GM19193 (cell line): ENCODE data around the gene ZEB2.

ENCODE experiments used
- POLR2A ChIP-seq: IDR thresholded peaks from 4 replicates; pipeline ENCODE4 v1.6.1; 2011; ENCODE audit not compliant: insufficient read depth, insufficient read length; ENCODE audit errors: extremely low read depth

The ZEB2 gene

DNA sequence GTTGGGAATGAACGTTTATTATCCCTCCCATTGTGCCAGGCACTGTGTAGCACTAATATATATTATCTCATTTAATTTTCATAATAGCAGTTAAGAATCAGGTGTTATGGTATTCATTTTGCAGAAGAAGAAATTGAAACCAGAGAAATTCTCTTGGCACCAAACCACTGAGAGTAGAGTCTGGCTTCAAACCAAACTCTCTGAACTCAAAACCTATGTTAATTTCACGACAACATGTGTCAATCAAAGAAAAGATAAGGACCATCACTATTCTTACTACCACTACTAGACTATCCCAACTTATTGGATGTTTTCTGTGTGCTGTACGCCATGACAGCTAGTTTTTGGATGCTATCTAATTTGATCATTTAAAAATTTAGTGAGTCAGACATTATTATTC lies 24.1 kb upstream of the ZEB2 start:
- TF ChIP-seq POLR2A = no peak

DNA sequence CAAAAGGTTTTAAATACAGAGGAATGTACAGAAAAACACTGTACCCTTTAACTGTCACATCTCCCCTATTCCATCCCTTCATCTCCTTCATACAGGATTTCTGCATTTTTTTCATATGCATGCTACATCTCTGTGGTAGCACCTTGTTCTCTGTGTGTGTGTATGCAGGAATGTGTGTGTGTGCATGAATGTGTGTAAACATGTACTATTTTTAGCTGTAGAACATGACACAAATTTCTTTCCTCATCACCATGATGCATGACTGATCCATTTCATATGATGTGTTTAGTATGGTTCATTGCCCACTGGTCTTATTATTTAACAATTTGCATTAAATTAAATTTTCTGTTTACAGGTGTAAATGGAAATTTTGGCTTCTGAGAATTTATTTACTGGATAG lies 21.5 kb upstream of the ZEB2 start:
- TF ChIP-seq POLR2A = no peak

DNA sequence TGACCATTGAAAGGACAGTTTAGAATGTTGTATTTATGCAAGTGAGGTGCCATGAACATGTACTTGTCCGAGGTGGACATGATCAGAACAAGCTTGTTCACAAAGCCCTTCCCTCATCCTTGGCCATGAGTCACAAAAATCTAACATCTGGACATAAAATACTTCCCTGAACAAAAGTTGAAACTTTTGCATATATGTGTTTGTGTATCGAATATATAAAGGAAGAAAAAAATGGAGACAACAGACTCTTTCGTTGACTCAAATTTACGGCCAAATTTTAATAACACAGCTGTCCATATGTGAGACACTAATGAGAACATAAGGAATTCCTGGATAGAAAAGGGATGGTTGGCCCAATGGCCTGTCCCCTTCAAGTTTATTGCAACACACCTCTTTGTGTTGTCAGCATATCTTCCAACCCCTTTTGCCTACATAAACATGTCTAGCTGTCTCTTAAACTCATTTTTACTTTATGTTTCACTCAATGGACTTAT lies 19.4 kb upstream of the ZEB2 start:
- no peak for TF ChIP-seq POLR2A

DNA sequence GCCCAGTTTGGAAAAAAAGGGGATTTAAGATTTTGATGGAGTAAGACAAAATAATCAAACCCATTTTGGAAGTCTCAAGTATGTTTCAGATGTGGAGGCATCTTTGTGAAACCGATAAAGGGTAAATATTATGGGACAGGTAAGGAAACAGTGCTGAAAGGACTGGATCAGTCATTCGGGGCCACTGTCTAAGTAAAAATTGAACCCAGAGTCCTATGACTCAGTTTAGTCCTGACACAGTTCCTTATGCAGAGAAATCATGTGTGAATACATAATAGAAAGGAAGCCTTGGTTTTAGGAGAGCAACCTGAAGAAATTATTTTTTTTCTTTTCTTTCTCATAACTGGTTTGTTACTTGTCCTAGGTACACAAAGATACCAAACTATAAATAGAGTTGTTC lies 15.4 kb upstream of the ZEB2 start:
- TF ChIP-seq POLR2A = no peak

DNA sequence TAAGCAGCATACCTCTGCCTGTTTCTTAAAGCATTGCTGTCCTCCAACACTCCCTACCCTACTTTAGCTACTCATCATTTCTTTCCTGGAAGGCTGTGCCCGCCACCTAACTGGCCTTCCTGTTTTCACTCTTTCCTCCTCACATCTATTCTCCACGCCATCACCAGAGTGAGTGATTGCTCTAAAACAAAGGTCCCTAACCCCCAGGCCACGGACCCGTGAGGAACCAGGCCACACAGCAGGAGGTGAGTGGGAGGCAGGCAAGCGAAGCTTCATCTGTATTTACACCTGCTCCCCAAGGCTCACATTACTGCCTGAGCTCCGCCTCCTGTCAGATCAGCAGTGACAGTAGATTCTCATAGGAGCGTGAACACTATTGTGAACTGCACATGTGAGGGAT lies 13.3 kb upstream of the ZEB2 start:
- TF ChIP-seq POLR2A = no peak

DNA sequence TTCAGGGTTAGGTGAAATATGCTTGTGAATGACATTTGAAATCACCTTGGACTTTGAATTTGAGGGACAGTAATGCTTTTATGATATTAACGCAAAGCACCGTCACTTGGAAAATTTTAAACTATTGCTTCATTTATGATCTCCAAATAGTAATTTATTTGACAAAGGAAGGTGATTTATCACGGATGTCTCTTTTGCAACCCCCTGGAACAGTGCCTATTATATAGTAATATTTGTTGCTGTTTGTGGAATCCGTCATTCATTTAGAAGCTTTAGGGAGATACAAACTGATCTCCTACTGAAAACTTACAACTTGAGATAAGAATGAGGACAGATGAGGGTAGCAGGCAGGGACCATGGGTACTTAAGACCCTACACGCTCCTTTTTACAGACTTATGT lies 10.7 kb upstream of the ZEB2 start:
- TF ChIP-seq POLR2A = no peak

DNA sequence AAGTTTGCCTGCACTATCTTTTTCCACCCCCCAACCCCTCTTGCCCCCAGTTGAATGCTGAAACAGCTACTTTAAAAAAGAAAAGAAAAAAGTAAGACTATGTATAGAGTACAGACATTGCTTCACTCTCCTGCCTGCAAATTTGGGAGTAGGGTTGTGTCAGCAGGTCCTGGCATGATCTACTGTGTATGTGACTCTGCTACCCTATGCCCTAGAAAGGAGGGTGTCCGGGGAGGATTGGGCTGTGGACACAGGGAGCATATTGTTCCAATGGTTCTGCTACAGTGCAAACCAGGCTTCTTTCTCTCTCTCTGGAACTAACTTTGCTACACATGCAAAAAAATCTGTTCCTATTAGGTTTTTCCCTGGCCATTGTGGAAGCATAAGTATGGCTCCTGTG lies 9.9 kb upstream of the ZEB2 start:
- no peak for TF ChIP-seq POLR2A

DNA sequence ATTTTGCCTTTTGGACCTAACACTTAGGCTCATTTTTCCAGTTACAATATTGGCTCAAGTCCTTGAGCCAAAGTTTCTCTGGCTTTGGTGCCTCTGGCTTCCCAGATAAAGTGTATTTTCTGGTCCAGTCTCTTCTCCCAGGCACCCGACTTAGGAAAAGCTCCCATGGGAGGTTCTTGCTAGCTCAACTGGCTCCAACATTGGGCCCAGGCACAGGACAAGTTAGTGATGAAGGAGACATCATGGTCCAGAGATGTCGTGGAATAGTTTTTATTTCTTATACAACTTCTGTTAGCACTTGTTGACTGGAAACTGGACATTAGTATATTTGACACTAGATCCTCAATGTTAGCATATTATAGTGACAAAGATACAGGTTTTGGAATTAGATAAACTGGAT lies 8.2 kb upstream of the ZEB2 start:
- no peak for TF ChIP-seq POLR2A

DNA sequence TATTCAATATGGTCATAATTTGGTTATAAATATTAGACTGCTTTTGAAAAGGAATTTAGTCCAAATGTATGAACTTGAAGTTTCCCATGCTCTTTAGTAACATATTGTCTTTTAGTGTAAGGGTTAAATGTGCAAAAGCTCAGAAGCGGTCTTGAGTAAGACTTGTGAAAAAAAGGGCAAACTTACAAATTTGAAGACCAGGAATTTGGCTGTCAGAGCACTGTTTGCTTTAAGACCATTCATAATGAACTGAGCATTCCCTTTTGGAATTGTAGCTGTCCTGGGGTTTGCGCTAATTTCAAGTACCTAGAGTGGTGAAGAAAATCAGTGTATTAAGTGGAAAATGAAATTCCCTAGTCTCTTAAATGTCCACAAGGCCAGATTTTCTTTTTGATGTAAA lies 6.9 kb upstream of the ZEB2 start:
- TF ChIP-seq POLR2A = no peak

DNA sequence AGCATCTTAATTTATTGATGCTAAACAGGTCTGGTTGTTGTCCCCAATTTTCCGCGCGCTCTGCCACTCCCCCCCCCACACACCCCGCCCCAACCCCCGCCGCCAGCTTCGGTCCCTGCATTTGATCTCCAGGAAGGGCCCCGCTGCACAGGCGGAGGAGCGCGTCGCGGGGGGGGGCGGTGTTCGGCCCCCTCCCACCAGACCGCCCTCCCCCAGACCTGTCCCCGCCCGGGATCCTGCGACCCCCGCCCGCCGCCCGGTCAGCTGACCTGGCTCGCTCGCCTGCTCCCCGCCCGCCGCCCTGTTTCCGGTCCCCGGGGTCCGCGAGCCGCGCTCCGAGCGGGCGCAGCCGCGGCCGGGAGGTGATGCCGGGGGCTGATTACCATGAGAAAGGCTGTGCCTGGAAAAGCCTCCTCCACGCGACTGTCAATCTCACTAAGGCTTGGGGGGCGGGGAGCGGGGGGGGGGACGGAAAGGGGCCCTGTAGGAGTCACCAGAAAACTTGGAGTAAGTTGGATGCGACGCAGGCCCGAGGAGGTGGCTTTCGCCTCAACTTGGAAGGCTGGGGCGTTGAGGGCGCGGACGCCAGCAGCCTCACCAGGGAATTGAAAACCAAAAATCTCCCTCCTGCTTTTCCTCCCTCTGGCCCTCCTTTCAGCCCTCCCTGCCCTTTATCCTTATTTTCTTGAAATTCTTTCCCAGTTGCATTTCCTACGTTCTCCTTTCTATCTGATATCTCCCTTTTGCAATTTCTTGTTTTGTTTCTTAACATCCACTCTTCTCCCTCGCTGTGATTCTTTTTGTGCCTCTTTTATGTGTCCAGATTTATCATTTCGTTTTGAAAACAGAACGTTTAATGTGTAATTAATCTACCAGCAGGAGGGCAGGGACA lies 4.4 kb upstream of the ZEB2 start:
- no peak for TF ChIP-seq POLR2A

DNA sequence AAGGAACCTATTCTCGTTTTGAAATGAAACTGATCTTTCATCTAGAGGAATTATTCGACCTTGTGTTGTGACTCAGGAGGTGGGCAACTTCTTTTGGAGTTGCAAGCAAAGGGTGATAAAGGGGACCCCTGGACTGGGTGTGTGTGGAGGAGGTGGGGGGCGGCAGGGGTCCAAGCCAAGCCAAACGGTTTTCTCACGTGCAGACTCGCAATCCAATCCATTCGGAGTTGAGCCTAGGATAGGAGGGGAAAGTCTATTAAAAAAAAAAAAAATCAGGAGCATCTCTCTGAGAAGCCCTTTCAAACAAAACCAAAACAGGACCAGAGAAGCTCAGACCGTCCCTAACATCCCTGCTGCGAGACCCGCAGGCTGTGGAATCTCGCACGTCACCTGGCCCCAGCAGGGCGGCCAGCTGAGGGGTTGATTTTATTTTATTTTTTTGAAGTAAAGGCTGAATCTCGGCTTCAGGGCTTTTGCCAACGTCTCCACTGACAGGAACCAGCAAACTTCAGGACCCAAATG lies 3.7 kb upstream of the ZEB2 start:
- TF ChIP-seq POLR2A = no peak

DNA sequence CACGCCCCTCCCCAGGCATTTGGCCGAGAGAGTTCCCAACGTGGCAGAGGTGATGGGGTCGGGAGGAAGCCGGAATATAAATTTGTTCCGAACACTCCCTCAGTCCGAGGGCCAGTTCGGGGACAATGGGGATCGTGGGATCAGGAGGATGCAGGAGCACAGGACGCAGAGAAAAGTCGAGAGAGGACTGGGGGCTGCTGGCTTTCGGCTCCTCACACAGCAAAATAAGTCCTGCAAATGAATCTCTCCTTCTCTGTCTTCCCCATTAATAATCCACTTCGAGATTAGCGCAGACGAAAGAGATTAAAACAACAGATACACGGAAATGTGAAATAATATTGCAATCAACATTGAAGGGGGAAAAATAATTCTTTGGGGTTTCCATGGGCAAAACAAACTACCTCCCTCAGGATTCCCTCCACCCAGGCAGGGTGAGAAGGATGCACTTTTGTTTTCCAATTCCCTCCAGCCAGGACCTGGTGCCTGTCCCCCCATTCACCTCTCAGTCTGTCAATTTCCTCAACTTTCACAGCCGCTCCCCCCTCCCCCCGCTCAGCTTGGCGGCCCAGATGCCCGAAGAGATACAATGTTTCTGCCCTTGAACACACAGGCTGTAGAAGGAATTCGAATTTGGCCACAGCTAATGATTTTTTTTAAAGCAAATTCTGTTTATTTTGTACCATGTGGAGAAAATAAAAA lies 3.1 kb upstream of the ZEB2 start:
- no peak for TF ChIP-seq POLR2A

DNA sequence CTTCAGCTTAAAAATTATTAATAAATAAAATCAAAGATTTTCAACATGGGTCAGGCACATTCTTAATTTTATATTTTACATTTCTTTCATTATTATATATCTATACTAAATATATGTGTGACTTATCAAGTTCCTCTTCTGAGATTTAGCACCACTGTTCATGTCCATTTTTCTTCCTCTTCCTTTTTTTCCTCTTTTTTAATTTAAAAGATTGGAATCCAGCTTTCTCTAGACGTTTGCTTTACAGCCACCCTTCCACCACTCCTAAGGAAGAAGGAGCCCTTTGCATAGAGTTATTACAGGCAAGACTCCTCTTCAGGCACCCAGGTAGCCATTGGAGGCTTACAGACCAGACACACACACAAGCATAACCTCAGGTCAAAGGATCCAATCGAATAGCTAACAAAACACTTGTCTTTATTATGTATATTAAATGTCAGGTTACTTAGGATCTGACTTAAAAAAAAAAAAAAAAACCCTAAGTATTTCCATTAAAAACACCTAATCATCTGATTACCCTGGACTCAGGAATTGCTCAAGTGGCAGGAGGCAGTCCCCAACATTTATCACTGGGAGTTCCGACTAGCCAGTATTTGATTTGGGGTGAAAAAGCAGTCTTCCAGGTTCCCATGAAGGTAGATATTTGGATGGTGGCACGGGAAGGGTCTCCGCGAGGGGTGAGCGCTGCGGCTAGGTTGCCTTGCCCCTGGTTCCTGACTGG lies 2.4 kb upstream of the ZEB2 start:
- TF ChIP-seq POLR2A = no peak

DNA sequence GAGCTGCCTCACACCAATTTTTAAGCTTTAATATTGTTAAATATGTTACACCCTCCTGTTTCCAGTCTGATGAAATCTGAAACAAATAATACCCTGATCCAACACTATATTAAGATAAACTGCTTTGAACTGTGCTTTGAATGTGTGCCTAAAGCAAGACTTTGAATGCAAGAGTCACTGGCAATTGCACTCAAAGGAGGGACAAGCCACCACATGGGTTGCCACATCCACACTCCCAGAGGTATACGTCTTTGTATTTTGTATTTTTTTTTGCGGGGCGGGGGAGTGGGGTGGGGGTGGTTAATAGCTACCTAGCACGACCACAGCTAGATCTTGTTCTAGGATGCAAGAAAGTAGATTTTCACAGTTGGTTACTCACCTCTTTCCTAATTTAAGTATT lies 1.8 kb upstream of the ZEB2 start:
- TF ChIP-seq POLR2A = no peak

DNA sequence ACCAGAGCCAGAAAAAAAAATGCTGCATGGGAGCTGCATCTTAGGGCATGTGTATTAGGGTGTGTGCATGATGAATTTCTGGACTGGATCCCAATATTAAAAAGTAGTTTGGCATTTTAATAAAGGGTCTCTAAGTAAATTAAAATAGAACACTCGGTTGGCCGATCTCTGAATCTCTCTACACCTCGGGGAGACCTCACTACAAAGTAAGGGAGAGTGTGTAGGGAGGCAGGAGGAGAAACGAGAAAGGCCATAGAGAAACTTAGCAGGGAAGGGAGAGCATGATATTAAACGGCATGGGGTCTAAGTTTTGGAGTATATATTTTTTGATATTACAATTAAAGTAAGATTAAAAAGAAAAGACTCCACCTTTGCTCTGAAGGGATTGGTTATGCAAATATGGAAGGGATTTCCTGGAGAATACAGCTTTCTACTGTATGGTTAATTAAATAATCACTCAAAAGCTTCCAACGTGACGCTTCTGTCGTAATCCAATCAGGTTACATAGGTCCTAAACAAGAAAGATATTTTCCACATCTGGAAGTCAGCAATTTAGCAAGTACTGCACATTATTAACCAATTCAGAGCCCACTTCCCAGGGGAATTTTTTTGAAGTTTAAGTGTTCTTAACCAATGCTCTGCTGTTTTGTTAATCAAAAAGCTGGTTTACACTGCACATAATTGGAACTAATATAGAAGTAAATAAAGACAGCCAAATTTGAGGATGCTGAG lies 1.0 kb upstream of the ZEB2 start:
- no peak for TF ChIP-seq POLR2A

DNA sequence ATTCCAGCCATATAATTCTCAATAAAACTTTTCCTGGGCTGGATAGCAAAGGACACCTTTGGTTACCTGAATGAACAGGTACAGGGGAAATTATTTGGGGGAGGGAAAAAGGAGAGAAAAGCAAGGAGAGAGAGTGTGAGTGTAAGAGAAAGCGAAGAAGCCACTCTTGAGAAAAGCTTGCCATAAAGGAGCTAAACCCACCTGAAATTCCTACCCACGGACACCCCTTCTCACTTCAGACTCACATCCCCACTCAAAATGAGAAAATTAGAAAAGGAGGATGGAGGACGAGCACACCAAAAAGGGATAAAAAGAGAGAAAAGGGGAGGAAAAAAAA lies 354 bp downstream of the ZEB2 start:
- no peak for TF ChIP-seq POLR2A
